ENCODE data around the gene ITGB2.

ITGB2 gene

GRCh38 chr21:44848821-44849521 lies 71.7 kb downstream of the ITGB2 start:
- Histone ChIP-seq H3K9me3 (ENCODE audit: insufficient read depth, low read depth, low read length) (no peaks in the 10 kb centered on the region), H3K4me2 (ENCODE audit: low read depth, low read length, poor library complexity, severe bottlenecking) (no peak overlapping the region), H3K4me1 (ENCODE audit: insufficient read depth, low read length, poor library complexity, severe bottlenecking) (no peaks in the 10 kb centered on the region), H3F3A (ENCODE audit: low read depth) (no peaks in the 10 kb centered on the region), H3K4me3 (ENCODE audit: low read length, poor library complexity, severe bottlenecking) (no peak overlapping the region), H2AFZ (ENCODE audit: low read length) (no peak overlapping the region), H3K27me3 (ENCODE audit: insufficient read depth, low read length, poor library complexity, severe bottlenecking) (no peaks in the 10 kb centered on the region), H3K36me3 (ENCODE audit: insufficient read depth, low read length) (peaks cover 52% of the 10 kb centered on the region), H3K9me2 (replicated peaks; ENCODE audit: low read depth, low read length) (no peaks in the 10 kb centered on the region), H4K20me1 (ENCODE audit: insufficient read depth, low read length, poor library complexity, severe bottlenecking) (peaks cover 10% of the 10 kb centered on the region), H3K79me2 (ENCODE audit: insufficient read depth, low read length) (peaks cover 15% of the 10 kb centered on the region; the same call in 1 of the 2 replicates), H3K9ac (ENCODE audit: low read depth, low read length, poor library complexity, severe bottlenecking) (no peak overlapping the region)
- TF ChIP-seq CTCF (conservative IDR thresholded peaks at IDR 0.05; ENCODE audit: low read length) = no peak
- TF ChIP-seq EZH2phosphoT487 (IDR thresholded peaks at IDR 0.05; ENCODE audit: borderline replicate concordance) = no peak

GRCh38 chr21:44847261-44848056 lies 73.2 kb downstream of the ITGB2 start:
- Histone ChIP-seq H3K27me3 (ENCODE audit: insufficient read depth, low read length, poor library complexity, severe bottlenecking) (no peaks in the 10 kb centered on the region), H3K79me2 (ENCODE audit: insufficient read depth, low read length) (peaks cover 2% of the 10 kb centered on the region; the same call in 1 of the 2 replicates), H3K4me2 (ENCODE audit: low read depth, low read length, poor library complexity, severe bottlenecking) (no peak overlapping the region), H3K4me3 (ENCODE audit: low read length, poor library complexity, severe bottlenecking) (no peak overlapping the region), H3K9ac (ENCODE audit: low read depth, low read length, poor library complexity, severe bottlenecking) (no peak overlapping the region), H3K4me1 (ENCODE audit: insufficient read depth, low read length, poor library complexity, severe bottlenecking) (no peaks in the 10 kb centered on the region), H3K9me2 (replicated peaks; ENCODE audit: low read depth, low read length) (no peaks in the 10 kb centered on the region), H2AFZ (ENCODE audit: low read length) (no peak overlapping the region), H3K9me3 (ENCODE audit: insufficient read depth, low read depth, low read length) (no peaks in the 10 kb centered on the region), H4K20me1 (ENCODE audit: insufficient read depth, low read length, poor library complexity, severe bottlenecking) (peaks cover 1% of the 10 kb centered on the region), H3F3A (ENCODE audit: low read depth) (no peaks in the 10 kb centered on the region), H3K36me3 (ENCODE audit: insufficient read depth, low read length) (peaks cover 40% of the 10 kb centered on the region)
- no peak for TF ChIP-seq CTCF (conservative IDR thresholded peaks at IDR 0.05; ENCODE audit: low read length)
- TF ChIP-seq EZH2phosphoT487 (IDR thresholded peaks at IDR 0.05; ENCODE audit: borderline replicate concordance) = no peak

- Histone ChIP-seq H2AFZ (ENCODE audit: low read length) (no peak overlapping the region), H4K20me1 (ENCODE audit: insufficient read depth, low read length, poor library complexity, severe bottlenecking) (no peaks in the 10 kb centered on the region), H3K4me3 (ENCODE audit: low read length, poor library complexity, severe bottlenecking) (no peak overlapping the region), H3F3A (ENCODE audit: low read depth) (no peaks in the 10 kb centered on the region), H3K79me2 (ENCODE audit: insufficient read depth, low read length) (no peaks in the 10 kb centered on the region), H3K9me2 (replicated peaks; ENCODE audit: low read depth, low read length) (no peaks in the 10 kb centered on the region), H3K27me3 (ENCODE audit: insufficient read depth, low read length, poor library complexity, severe bottlenecking) (no peaks in the 10 kb centered on the region), H3K4me1 (ENCODE audit: insufficient read depth, low read length, poor library complexity, severe bottlenecking) (no peaks in the 10 kb centered on the region), H3K4me2 (ENCODE audit: low read depth, low read length, poor library complexity, severe bottlenecking) (no peak overlapping the region), H3K9ac (ENCODE audit: low read depth, low read length, poor library complexity, severe bottlenecking) (no peak overlapping the region), H3K36me3 (ENCODE audit: insufficient read depth, low read length) (peaks cover 32% of the 10 kb centered on the region), H3K9me3 (ENCODE audit: insufficient read depth, low read depth, low read length) (no peaks in the 10 kb centered on the region)
- no peak for TF ChIP-seq CTCF (conservative IDR thresholded peaks at IDR 0.05; ENCODE audit: low read length)
- TF ChIP-seq EZH2phosphoT487 (IDR thresholded peaks at IDR 0.05; ENCODE audit: borderline replicate concordance) = no peak
Measured at GRCh38 chr21:44846485-44847260, 74.0 kb downstream of the ITGB2 start.

All from Loucy (cell line).